ENCODE measurements around the gene GPC5.
"Not testable (repeated sequence)": the region's sequence is repeated elsewhere in the genome, so short reads cannot be mapped to it uniquely, and the experiment has no call there.

Gene GPC5

GRCh38 chr13:92461831-92462230 is 1063.4 kb downstream of the GPC5 start:
- no peak for DNase-seq (ENCODE audit: low spot score)

GRCh38 chr13:92463134-92463533 is 1064.7 kb downstream of the GPC5 start:
- DNase-seq (ENCODE audit: low spot score) = no peak

GRCh38 chr13:92473765-92474475 is 1075.5 kb downstream of the GPC5 start:
- no peak for DNase-seq (ENCODE audit: low spot score)

GRCh38 chr13:92480387-92480786 is 1082.0 kb downstream of the GPC5 start:
- no peak for DNase-seq (ENCODE audit: low spot score)

GRCh38 chr13:92482790-92483189 is 1084.4 kb downstream of the GPC5 start:
- not testable (repeated sequence) for DNase-seq (ENCODE audit: low spot score)

GRCh38 chr13:92483894-92484293 is 1085.5 kb downstream of the GPC5 start:
- no peak for DNase-seq (ENCODE audit: low spot score)

- DNase-seq (ENCODE audit: low spot score) = no peak
Observed at GRCh38 chr13:92487238-92487637, 1088.8 kb downstream of the GPC5 start.

GRCh38 chr13:92488249-92488852 is 1089.9 kb downstream of the GPC5 start:
- no peak for DNase-seq (ENCODE audit: low spot score)

- no peak for DNase-seq (ENCODE audit: low spot score)
Observed at GRCh38 chr13:92491839-92492238, 1093.4 kb downstream of the GPC5 start.

- no peak for DNase-seq (ENCODE audit: low spot score)
Observed at GRCh38 chr13:92494915-92495314, 1096.5 kb downstream of the GPC5 start.

GRCh38 chr13:92500192-92500591 is 1101.8 kb downstream of the GPC5 start:
- no peak for DNase-seq (ENCODE audit: low spot score)

- DNase-seq (ENCODE audit: low spot score) = no peak
Observed at GRCh38 chr13:92510416-92510815, 1112.0 kb downstream of the GPC5 start.

- DNase-seq (ENCODE audit: low spot score) = no peak
Observed at GRCh38 chr13:92512852-92513251, 1114.4 kb downstream of the GPC5 start.

- no peak for DNase-seq (ENCODE audit: low spot score)
Observed at GRCh38 chr13:92513672-92514071, 1115.3 kb downstream of the GPC5 start.

GRCh38 chr13:92514420-92515125 is 1116.2 kb downstream of the GPC5 start:
- DNase-seq (ENCODE audit: low spot score) = no peak

GRCh38 chr13:92516878-92517277 is 1118.5 kb downstream of the GPC5 start:
- not testable (repeated sequence) for DNase-seq (ENCODE audit: low spot score)

GRCh38 chr13:92518622-92519021 is 1120.2 kb downstream of the GPC5 start:
- not testable (repeated sequence) for DNase-seq (ENCODE audit: low spot score)

GRCh38 chr13:92530364-92530763 is 1131.9 kb downstream of the GPC5 start:
- DNase-seq (ENCODE audit: low spot score) = no peak

- no peak for DNase-seq (ENCODE audit: low spot score)
Observed at GRCh38 chr13:92535222-92536006, 1137.0 kb downstream of the GPC5 start.

- no peak for DNase-seq (ENCODE audit: low spot score)
Observed at GRCh38 chr13:92537471-92537870, 1139.0 kb downstream of the GPC5 start.

- no peak for DNase-seq (ENCODE audit: low spot score)
Observed at GRCh38 chr13:92538164-92538563, 1139.7 kb downstream of the GPC5 start.

GRCh38 chr13:92539148-92539547 is 1140.7 kb downstream of the GPC5 start:
- DNase-seq (ENCODE audit: low spot score) = not testable (repeated sequence)
